Neutrophil (primary cell): ENCODE data around the gene RGS11.

ENCODE experiments used
- H3K27ac ChIP-seq: fragments of 200-600 bp; sonication (generic); 2 replicates; pipeline ENCODE4 v1.5.1; 2016; ENCODE audit warnings: mild to moderate bottlenecking, moderate library complexity
- H3K27me3 ChIP-seq: fragments of 200-600 bp; sonication (generic); 2 replicates; pipeline ENCODE4 v1.6.0; 2016; ENCODE audit warnings: mild to moderate bottlenecking
- H3K36me3 ChIP-seq: fragments of 200-600 bp; sonication (generic); 2 replicates; pipeline ENCODE4 v1.5.1; 2017
- H3K4me1 ChIP-seq, 2 experiments: fragments of 200-600 bp in 1 of 2; sonication (generic) in 1 of 2; 1 replicate in 1 of 2; 2 replicates in 1 of 2; pipeline versions ENCODE4 v1.5.1 to v1.6.1; 2013 to 2016; ENCODE audit warnings: low read depth in 1 of 2, low read length in 1 of 2, mild to moderate bottlenecking in 1 of 2, moderate library complexity in 1 of 2; ENCODE audit not compliant: control insufficient read depth in 1 of 2, insufficient read depth in 1 of 2
- H3K4me3 ChIP-seq, 2 experiments: fragments of 200-600 bp in 1 of 2; sonication (generic) in 1 of 2; 1 replicate in 1 of 2; 2 replicates in 1 of 2; pipeline ENCODE4 v1.5.1; 2013 to 2016; ENCODE audit warnings: low read depth in 1 of 2, low read length in 1 of 2, mild to moderate bottlenecking in 1 of 2, moderate library complexity in 1 of 2
- H3K9me3 ChIP-seq: fragments of 200-600 bp; sonication (generic); 2 replicates; pipeline ENCODE4 v1.5.1; 2016
- CTCF ChIP-seq: fragments of 200-600 bp; sonication (generic); IDR thresholded peaks from 2 replicates; pipeline ENCODE4 v1.5.1; 2016; ENCODE audit warnings: antibody characterized with exemption

The RGS11 gene

GRCh38 chr16:255183-255582, 20.6 kb downstream of the RGS11 start:
- peaks cover 9% of the 10 kb centered on the region for H3K36me3 ChIP-seq
- no peaks in the 10 kb centered on the region for H3K9me3 ChIP-seq
- H3K27me3 ChIP-seq = no peaks in the 10 kb centered on the region
- H3K4me3 ChIP-seq = no peak overlapping the region
- H3K4me1 ChIP-seq = peaks cover 20 to 23% of the 10 kb centered on the region in 2 experiments
- H3K27ac ChIP-seq = no peak overlapping the region
- TF ChIP-seq CTCF = no peak

- Histone ChIP-seq H3K9me3 (no peaks in the 10 kb centered on the region), H3K27ac (no peak overlapping the region)
Observed at GRCh38 chr16:254461-254860, 21.3 kb downstream of the RGS11 start.

GRCh38 chr16:253833-254232, 21.9 kb downstream of the RGS11 start:
- Histone ChIP-seq H3K9me3 (no peaks in the 10 kb centered on the region), H3K36me3 (no peaks in the 10 kb centered on the region), H3K27me3 (no peaks in the 10 kb centered on the region), H3K4me3 (no peak overlapping the region), H3K4me1 (peaks cover 20 to 23% of the 10 kb centered on the region in 2 experiments), H3K27ac (peak overlapping the region; percentile 25)
- no peak for TF ChIP-seq CTCF

More at GRCh38 chr16:254461-254860, 21.3 kb downstream of the RGS11 start:
- peaks cover 20 to 23% of the 10 kb centered on the region in 2 experiments for H3K4me1 ChIP-seq
- no peak for TF ChIP-seq CTCF
- peaks cover 2% of the 10 kb centered on the region for H3K36me3 ChIP-seq
- no peaks in the 10 kb centered on the region for H3K27me3 ChIP-seq
- H3K4me3 ChIP-seq = no peak overlapping the region

GRCh38 chr16:252366-253337, 23.1 kb downstream of the RGS11 start:
- Histone ChIP-seq H3K36me3 (no peaks in the 10 kb centered on the region), H3K4me1 (peaks cover 20 to 23% of the 10 kb centered on the region in 2 experiments), H3K27ac (peak overlapping the region; percentile 90)

GRCh38 chr16:249431-249830, 26.3 kb downstream of the RGS11 start:
- Histone ChIP-seq H3K27ac (no peak overlapping the region), H3K4me3 (no peak overlapping the region), H3K4me1 (peaks cover 27 to 35% of the 10 kb centered on the region in 2 experiments), H3K27me3 (no peaks in the 10 kb centered on the region), H3K9me3 (no peaks in the 10 kb centered on the region), H3K36me3 (no peaks in the 10 kb centered on the region)
- TF ChIP-seq CTCF = no peak

More at GRCh38 chr16:252366-253337, 23.1 kb downstream of the RGS11 start:
- H3K9me3 ChIP-seq = no peaks in the 10 kb centered on the region
- H3K27me3 ChIP-seq = no peaks in the 10 kb centered on the region
- no peak for TF ChIP-seq CTCF
- peak overlapping the region; percentile 27 to 37 for H3K4me3 ChIP-seq
